Activated CD4-positive, alpha-beta memory T cell treated with anti-CD3 and anti-CD28 coated beads, Interleukin-2, amount 10 ng/mL, durations not matched to agents 7 days and 5 days (primary cell): ENCODE results near the gene ATP5F1B. TPM values are rescaled to one million over a fixed set of nuclear protein-coding genes. Genes with fewer than 3 reads are reported as not detected.

Source experiments
- CTCF ChIA-PET: fragments of 350-600 bp; sonication (Branson Sonifier 250); formaldehyde crosslinking; loops from one replicate; lab custom pipeline; 2021; ENCODE audit warnings: antibody characterized with exemption, inconsistent platforms; lab: Charles Lee
- POLR2A ChIA-PET: fragments of 350-600 bp; sonication (Branson Sonifier 250); formaldehyde crosslinking; loops from one replicate; lab custom pipeline; 2021; ENCODE audit warnings: antibody characterized with exemption; lab: Charles Lee
- DNase-seq: peaks from one replicate; pipeline ENCODE4 v3.0.0-alpha.2; 2020
- H3K27ac Mint-ChIP-seq: one replicate; pipeline ENCODE4 v1.8.0; 2021; ENCODE audit warnings: mild to moderate bottlenecking, mixed read lengths
- H3K27me3 Mint-ChIP-seq: one replicate; pipeline ENCODE4 v1.8.0; 2021; ENCODE audit warnings: mixed read lengths
- H3K36me3 Mint-ChIP-seq: one replicate; pipeline ENCODE4 v1.8.0; 2021; ENCODE audit warnings: low read depth, mixed read lengths
- H3K4me1 Mint-ChIP-seq: one replicate; pipeline ENCODE4 v1.8.0; 2021; ENCODE audit warnings: mixed read lengths
- H3K4me3 Mint-ChIP-seq: one replicate; pipeline ENCODE4 v1.8.0; 2021; ENCODE audit warnings: mild to moderate bottlenecking, mixed read lengths
- H3K9me3 Mint-ChIP-seq: one replicate; pipeline ENCODE4 v1.8.0; 2021; ENCODE audit warnings: mixed read lengths
- total RNA-seq, 2 experiments: library from RNA; stranded (reverse); gene quantifications; one replicate each; pipeline ENCODE4 v1.2.3, GENCODE V29; 2021

ATP5F1B gene
- total RNA-seq = 100 to 1,000 TPM; 529 to 549 TPM

GRCh38 chr12:56645717-56646446 lies at the start of gene ATP5F1B:
TSS of gene ATP5F1B (minus strand) at chr12:56645984. CDS start at chr12:56645963, 21 bp downstream.
- Mint-ChIP-seq H3K9me3 (no peaks in the 10 kb centered on the region), H3K4me3 (peak within 1 kb of the TSS; percentile 90), H3K4me1 (peaks cover 35% of the 10 kb centered on the region), H3K36me3 (peaks cover 42% of the 10 kb centered on the region), H3K27me3 (no peaks in the 10 kb centered on the region), H3K27ac (peak within 1 kb of the TSS; percentile 95)
- POLR2A ChIA-PET = interaction anchor here (0.5 to 5.8 kb wide), 17 partner anchors 10 to 834 kb away, joined by 3 to 103 read pairs (median 9); partner anchors contain the start of genes ARHGAP9, BAZ2A, NACA and PRIM1
- DNase-seq = peak; percentile 95
- CTCF ChIA-PET = interaction anchor here (0.6 to 2.8 kb wide), 5 partner anchors 10 to 73 kb away, joined by 3 to 50 read pairs (median 4); no protein-coding TSS in a partner anchor

- POLR2A ChIA-PET = interaction anchor here (0.7 to 1.2 kb wide), 3 partner anchors 23 to 1246 kb away, joined by 3 read pairs; no protein-coding TSS in a partner anchor
- no peak for DNase-seq
Observed at GRCh38 chr12:56694161-56694560, 48.4 kb upstream of the ATP5F1B start.

GRCh38 chr12:56688846-56689109 lies 43.0 kb upstream of the ATP5F1B start:
- Mint-ChIP-seq H3K9me3 (no peaks in the 10 kb centered on the region), H3K36me3 (peaks cover 43% of the 10 kb centered on the region), H3K27me3 (no peaks in the 10 kb centered on the region), H3K4me1 (peaks cover 22% of the 10 kb centered on the region), H3K4me3 (peak overlapping the region; percentile 100), H3K27ac (peak overlapping the region; percentile 100)
- no peak for DNase-seq
- CTCF ChIA-PET = interaction anchor here (0.6 to 7.8 kb wide), 6 partner anchors 10 to 63 kb away, joined by 3 to 65 read pairs (median 6); partner anchors contain the start of gene NACA
- POLR2A ChIA-PET = interaction anchor here (0.7 to 9.6 kb wide), 24 partner anchors 10 to 1063 kb away, joined by 3 to 155 read pairs (median 6); partner anchors contain the start of genes ATP5F1B, BAZ2A, CDK4 and DCTN2

More at GRCh38 chr12:56694161-56694560, 48.4 kb upstream of the ATP5F1B start:
- H3K4me1 Mint-ChIP-seq = peaks cover 4% of the 10 kb centered on the region
- peaks cover 1% of the 10 kb centered on the region for H3K9me3 Mint-ChIP-seq
- H3K27ac Mint-ChIP-seq = no peak overlapping the region
- no peak overlapping the region for H3K4me3 Mint-ChIP-seq
- CTCF ChIA-PET = interaction anchor here (1.5 kb wide), 1 partner anchor 9 kb away, joined by 4 read pairs; no protein-coding TSS in a partner anchor
- H3K36me3 Mint-ChIP-seq = no peaks in the 10 kb centered on the region
- no peaks in the 10 kb centered on the region for H3K27me3 Mint-ChIP-seq

- no peaks in the 10 kb centered on the region for H3K9me3 Mint-ChIP-seq
- ChIA-PET POLR2A (interaction anchor here (0.7 to 9.6 kb wide), 25 partner anchors 10 to 1064 kb away, joined by 3 to 155 read pairs (median 6); partner anchors contain the start of genes ATP5F1B, BAZ2A, CDK4 and DCTN2), CTCF (interaction anchor here (0.6 to 7.8 kb wide), 6 partner anchors 10 to 63 kb away, joined by 3 to 65 read pairs (median 5); partner anchors contain the start of gene NACA)
- H3K36me3 Mint-ChIP-seq = peaks cover 43% of the 10 kb centered on the region
- H3K4me1 Mint-ChIP-seq = peaks cover 22% of the 10 kb centered on the region
- H3K27ac Mint-ChIP-seq = peak within 1 kb of the TSS; percentile 100
- peak within 1 kb of the TSS; percentile 100 for H3K4me3 Mint-ChIP-seq
- peak; percentile 99 for DNase-seq
- no peaks in the 10 kb centered on the region for H3K27me3 Mint-ChIP-seq
Observed at GRCh38 chr12:56688129-56688845, 42.5 kb upstream of the ATP5F1B start, which contains the start of gene PTGES3. TSS of gene PTGES3 (minus strand) at chr12:56688284. CDS start at chr12:56687999, 285 bp downstream.

- Mint-ChIP-seq H3K4me1 (peaks cover 25% of the 10 kb centered on the region), H3K27ac (peak overlapping the region; percentile 100), H3K36me3 (peaks cover 46% of the 10 kb centered on the region), H3K4me3 (peak overlapping the region; percentile 100), H3K27me3 (no peaks in the 10 kb centered on the region), H3K9me3 (no peaks in the 10 kb centered on the region)
- POLR2A ChIA-PET = interaction anchor here (0.6 to 9.6 kb wide), 25 partner anchors 9 to 1065 kb away, joined by 3 to 155 read pairs (median 7); partner anchors contain the start of genes ATP5F1B, BAZ2A, CDK4 and DCTN2
- peak; percentile 56 for DNase-seq
- CTCF ChIA-PET = interaction anchor here (0.6 to 7.8 kb wide), 4 partner anchors 11 to 52 kb away, joined by 3 to 65 read pairs (median 8); partner anchors contain the start of gene NACA
Observed at GRCh38 chr12:56687223-56688128, 41.7 kb upstream of the ATP5F1B start.

- peak overlapping the region; percentile 100 for H3K27ac Mint-ChIP-seq
- H3K4me1 Mint-ChIP-seq = peaks cover 44% of the 10 kb centered on the region
- ChIA-PET CTCF (interaction anchor here (0.7 to 7.8 kb wide), 8 partner anchors 8 to 377 kb away, joined by 3 to 65 read pairs (median 4); partner anchors contain the start of gene ATP5F1B), POLR2A (interaction anchor here (1.4 to 9.6 kb wide), 10 partner anchors 11 to 429 kb away, joined by 3 to 155 read pairs (median 44); partner anchors contain the start of genes ATP5F1B, BAZ2A, NACA and PRIM1)
- H3K4me3 Mint-ChIP-seq = peak overlapping the region; percentile 100
- H3K9me3 Mint-ChIP-seq = no peaks in the 10 kb centered on the region
- DNase-seq = peak; percentile 16
- H3K27me3 Mint-ChIP-seq = no peaks in the 10 kb centered on the region
- H3K36me3 Mint-ChIP-seq = peaks cover 62% of the 10 kb centered on the region
Observed at GRCh38 chr12:56684745-56685359, 39.1 kb upstream of the ATP5F1B start.

GRCh38 chr12:56682323-56682722 lies 36.5 kb upstream of the ATP5F1B start:
- Mint-ChIP-seq H3K27me3 (no peaks in the 10 kb centered on the region), H3K4me3 (peak overlapping the region; percentile 67), H3K36me3 (peaks cover 68% of the 10 kb centered on the region), H3K9me3 (no peaks in the 10 kb centered on the region), H3K27ac (peak overlapping the region; percentile 100), H3K4me1 (peaks cover 56% of the 10 kb centered on the region)
- POLR2A ChIA-PET = interaction anchor here (1.9 to 9.6 kb wide), 6 partner anchors 13 to 53 kb away, joined by 6 to 155 read pairs (median 68); partner anchors contain the start of genes ATP5F1B, BAZ2A and NACA
- no peak for DNase-seq
- CTCF ChIA-PET = interaction anchor here (7.8 kb wide), 1 partner anchor 47 kb away, joined by 65 read pairs; no protein-coding TSS in a partner anchor

GRCh38 chr12:56679883-56680575 lies 34.2 kb upstream of the ATP5F1B start:
- DNase-seq = no peak
- Mint-ChIP-seq H3K27me3 (no peaks in the 10 kb centered on the region), H3K9me3 (no peaks in the 10 kb centered on the region), H3K4me3 (no peak overlapping the region), H3K27ac (peak overlapping the region; percentile 70), H3K4me1 (peaks cover 68% of the 10 kb centered on the region), H3K36me3 (peaks cover 52% of the 10 kb centered on the region)
- CTCF ChIA-PET = interaction anchor here (0.7 to 3.8 kb wide), 4 partner anchors 44 to 425 kb away, joined by 3 to 16 read pairs (median 4); no protein-coding TSS in a partner anchor
- POLR2A ChIA-PET = interaction anchor here (0.6 to 3.5 kb wide), 5 partner anchors 8 to 671 kb away, joined by 3 to 16 read pairs (median 3); partner anchors contain the start of genes PRIM1 and PTGES3

GRCh38 chr12:56678852-56679251 lies 33.1 kb upstream of the ATP5F1B start:
- no peak overlapping the region for H3K4me3 Mint-ChIP-seq
- H3K27ac Mint-ChIP-seq = peak overlapping the region; percentile 37
- no peaks in the 10 kb centered on the region for H3K9me3 Mint-ChIP-seq
- ChIA-PET CTCF (interaction anchor here (3.8 kb wide), 1 partner anchor 43 kb away, joined by 16 read pairs; no protein-coding TSS in a partner anchor), POLR2A (interaction anchor here (1.2 to 3.5 kb wide), 7 partner anchors 9 to 73 kb away, joined by 3 to 16 read pairs (median 6); partner anchors contain the start of genes ATP5F1B, PRIM1 and PTGES3)
- no peak for DNase-seq
- peaks cover 64% of the 10 kb centered on the region for H3K4me1 Mint-ChIP-seq
- no peaks in the 10 kb centered on the region for H3K27me3 Mint-ChIP-seq
- H3K36me3 Mint-ChIP-seq = peaks cover 43% of the 10 kb centered on the region

GRCh38 chr12:56677680-56678079 lies 31.9 kb upstream of the ATP5F1B start:
- Mint-ChIP-seq H3K4me1 (peaks cover 69% of the 10 kb centered on the region), H3K27ac (peak overlapping the region; percentile 21), H3K27me3 (no peaks in the 10 kb centered on the region), H3K9me3 (no peaks in the 10 kb centered on the region), H3K4me3 (no peak overlapping the region), H3K36me3 (peaks cover 47% of the 10 kb centered on the region)
- ChIA-PET CTCF (interaction anchor here (3.8 kb wide), 1 partner anchor 41 kb away, joined by 16 read pairs; no protein-coding TSS in a partner anchor), POLR2A (interaction anchor here (0.7 to 3.5 kb wide), 7 partner anchors 10 to 70 kb away, joined by 3 to 16 read pairs (median 9); partner anchors contain the start of genes ATP5F1B, NACA and PTGES3)
- no peak for DNase-seq
